Endothelial cell of umbilical vein (primary cell): ENCODE data around the gene MMP25. TPM values are rescaled to one million over a fixed set of nuclear protein-coding genes. Genes with fewer than 3 reads are reported as not detected.

Experiments used
- BruUV-seq: library from RNA; stranded (reverse); fragments of 400-500 nt; replicated peaks from 2 replicates; lab custom pipeline; 2021; lab: Mats Ljungman, UMichigan
- CTCF ChIA-PET: fragments of 300-600, 350-600 bp; sonication (Branson Sonifier 250); formaldehyde crosslinking; loops from one replicate; lab custom pipeline; 2021; ENCODE audit warnings: antibody characterized with exemption, inconsistent platforms; lab: Charles Lee
- POLR2A ChIA-PET: fragments of 300-600, 350-600 bp; sonication (Branson Sonifier 250); formaldehyde crosslinking; loops from one replicate; lab custom pipeline; 2021; ENCODE audit warnings: antibody characterized with exemption, inconsistent platforms; lab: Charles Lee
- DNase-seq: peaks from one replicate; pipeline ENCODE4 v3.0.0-alpha.2; 2011; ENCODE audit warnings: low read depth, low spot score
- FAIRE-seq: peaks from 2 replicates; lab custom pipeline; 2011; peaks lifted over from hg19 to GRCh38; lab: Jason Lieb, UNC
- H2AFZ ChIP-seq: 2 replicates; pipeline ENCODE4 v1.6.0; 2012; ENCODE audit warnings: low read depth, low read length, control low read depth, inconsistent platforms
- H3K27ac ChIP-seq: 2 replicates; pipeline ENCODE4 v1.5.1; 2011; ENCODE audit warnings: low read depth, mild to moderate bottlenecking, control low read depth, low read length, moderate library complexity; ENCODE audit not compliant: insufficient read depth
- H3K27me3 ChIP-seq, 2 experiments: 2 replicates each; pipeline versions ENCODE4 v1.6.0 to v1.6.1; 2011; ENCODE audit warnings: low read length in 2 of 2, mixed read lengths in 1 of 2; ENCODE audit not compliant: control insufficient read depth in 2 of 2, insufficient read depth in 2 of 2
- H3K36me3 ChIP-seq, 2 experiments: 2 replicates in 1 of 2; 3 replicates in 1 of 2; pipeline ENCODE4 v1.5.1; 2011; ENCODE audit warnings: low read length in 2 of 2, mild to moderate bottlenecking in 1 of 2, moderate library complexity in 1 of 2; ENCODE audit not compliant: control insufficient read depth in 2 of 2, insufficient read depth in 2 of 2; ENCODE audit errors: extremely low read depth in 1 of 2
- H3K4me1 ChIP-seq: 3 replicates; pipeline ENCODE4 v1.5.1; 2011; ENCODE audit warnings: mild to moderate bottlenecking, low read length; ENCODE audit not compliant: control insufficient read depth, insufficient read depth; ENCODE audit errors: extremely low read depth
- H3K4me2 ChIP-seq: 2 replicates; pipeline ENCODE4 v1.6.1; 2011; ENCODE audit warnings: low read length, control low read depth, mixed read lengths; ENCODE audit not compliant: insufficient read depth
- H3K4me3 ChIP-seq, 3 experiments: fragments of 200-600 bp in 1 of 3; sonication (generic), shearing (Covaris generic) in 1 of 3; replicated peaks in 1 of 3; 2 replicates each; pipeline ENCODE4 v1.5.1; 2011 to 2016; ENCODE audit warnings: control low read depth in 3 of 3, low read length in 3 of 3, mild to moderate bottlenecking in 2 of 3, inconsistent platforms in 1 of 3, low read depth in 1 of 3, moderate library complexity in 1 of 3; ENCODE audit not compliant: insufficient read depth in 1 of 3
- H3K79me2 ChIP-seq: 2 replicates; pipeline ENCODE4 v1.6.0; 2012; ENCODE audit warnings: low read length, inconsistent platforms; ENCODE audit not compliant: control insufficient read depth, insufficient read depth
- H3K9ac ChIP-seq: replicated peaks from 2 replicates; pipeline ENCODE3; 2011; ENCODE audit warnings: low read length, control low read depth; ENCODE audit not compliant: insufficient read depth; ENCODE audit errors: extremely low read depth
- H3K9me1 ChIP-seq: replicated peaks from 3 replicates; pipeline ENCODE4 v1.6.0; 2011; ENCODE audit warnings: mild to moderate bottlenecking, low read length; ENCODE audit not compliant: control insufficient read depth, insufficient read depth; ENCODE audit errors: extremely low read depth
- H3K9me3 ChIP-seq: replicated peaks from 2 replicates; pipeline ENCODE4 v1.5.1; 2012; ENCODE audit warnings: low read length, inconsistent platforms; ENCODE audit not compliant: control insufficient read depth, insufficient read depth
- H4K20me1 ChIP-seq: replicated peaks from 2 replicates; pipeline ENCODE3; 2011; ENCODE audit warnings: mild to moderate bottlenecking, low read length; ENCODE audit not compliant: control insufficient read depth, insufficient read depth; ENCODE audit errors: extremely low read depth
- CTCF ChIP-seq, 2 donors: IDR thresholded peaks; 1 replicate in 1 of 2; 2 replicates in 1 of 2; pipeline ENCODE4 v1.5.1; 2011; ENCODE audit warnings: low read length in 2 of 2, mild to moderate bottlenecking in 2 of 2, moderate library complexity in 2 of 2, control low read depth in 1 of 2, inconsistent platforms in 1 of 2, low read depth in 1 of 2; ENCODE audit not compliant: insufficient read depth in 1 of 2; ENCODE audit errors: extremely low read depth in 1 of 2
- EZH2 ChIP-seq: IDR thresholded peaks from 2 replicates; pipeline ENCODE4 v1.6.1; 2012; ENCODE audit warnings: borderline replicate concordance, low read depth, mild to moderate bottlenecking, moderate library complexity, low read length, inconsistent platforms; ENCODE audit not compliant: severe bottlenecking
- FOS ChIP-seq: IDR thresholded peaks from 2 replicates; pipeline ENCODE4 v1.6.1; 2011; ENCODE audit warnings: mild to moderate bottlenecking, low read length, moderate library complexity, borderline replicate concordance; ENCODE audit not compliant: insufficient read depth
- GATA2 ChIP-seq: IDR thresholded peaks from 2 replicates; pipeline ENCODE4 v1.7.0; 2011; ENCODE audit warnings: low read depth, mild to moderate bottlenecking, moderate library complexity, mixed read lengths, low read length; ENCODE audit not compliant: insufficient read length, insufficient read depth
- JUN ChIP-seq: IDR thresholded peaks from 2 replicates; pipeline ENCODE4 v1.6.1; 2011; ENCODE audit warnings: borderline replicate concordance, low read depth; ENCODE audit not compliant: insufficient read length, insufficient read depth
- MAX ChIP-seq: IDR thresholded peaks from 2 replicates; pipeline ENCODE4 v1.6.1; 2011; ENCODE audit not compliant: insufficient read depth, insufficient read length
- MYC ChIP-seq: IDR thresholded peaks from one replicate; pipeline ENCODE4 v1.6.1; 2011; ENCODE audit warnings: mild to moderate bottlenecking, low read depth, low read length
- POLR2A ChIP-seq: IDR thresholded peaks from 2 replicates; pipeline ENCODE4 v1.6.1; 2012; ENCODE audit warnings: low read depth, mild to moderate bottlenecking, control low read depth, low read length
- POLR2AphosphoS5 ChIP-seq: IDR thresholded peaks from 2 replicates; pipeline ENCODE4 v1.6.1; 2012; ENCODE audit warnings: low read depth, mild to moderate bottlenecking, control low read depth, low read length, moderate library complexity; ENCODE audit not compliant: insufficient read depth
- dilution Hi-C: fragments of 300-500 bp; cut with MboI; formaldehyde crosslinking; loops from one replicate; pipeline ENCODE4 v1.15.0; 2019; ENCODE audit warnings: low sequenced_read_pairs; ENCODE audit not compliant: extremely low pct_ligation_motif_present
- intact Hi-C: fragments of 100-400 bp; cut with micrococcal nuclease; formaldehyde crosslinking; loops from one replicate; pipeline ENCODE4 v1.10.0; 2022
- polyA plus RNA-seq, 4 experiments: library from polyadenylated mRNA; depleted of rRNA in 3 of 4; stranded (reverse) in 3 of 4; unstranded in 1 of 4; fragments of >200 nt; gene quantifications; 2 replicates each; pipeline versions ENCODE4 v1.2.1 to v1.2.3, GENCODE V29; 2011 to 2012; ENCODE audit warnings: missing spikeins in 1 of 4
- total RNA-seq: library from RNA; stranded (reverse); gene quantifications from 2 replicates; pipeline ENCODE4 v1.2.3, GENCODE V29; 2021

The MMP25 gene
- total and polyA plus RNA-seq, 2 donors (not counting 3 experiments of a cell fraction or from before 2014, with no cell fraction given): 0.08 to 0.35 TPM

DNA sequence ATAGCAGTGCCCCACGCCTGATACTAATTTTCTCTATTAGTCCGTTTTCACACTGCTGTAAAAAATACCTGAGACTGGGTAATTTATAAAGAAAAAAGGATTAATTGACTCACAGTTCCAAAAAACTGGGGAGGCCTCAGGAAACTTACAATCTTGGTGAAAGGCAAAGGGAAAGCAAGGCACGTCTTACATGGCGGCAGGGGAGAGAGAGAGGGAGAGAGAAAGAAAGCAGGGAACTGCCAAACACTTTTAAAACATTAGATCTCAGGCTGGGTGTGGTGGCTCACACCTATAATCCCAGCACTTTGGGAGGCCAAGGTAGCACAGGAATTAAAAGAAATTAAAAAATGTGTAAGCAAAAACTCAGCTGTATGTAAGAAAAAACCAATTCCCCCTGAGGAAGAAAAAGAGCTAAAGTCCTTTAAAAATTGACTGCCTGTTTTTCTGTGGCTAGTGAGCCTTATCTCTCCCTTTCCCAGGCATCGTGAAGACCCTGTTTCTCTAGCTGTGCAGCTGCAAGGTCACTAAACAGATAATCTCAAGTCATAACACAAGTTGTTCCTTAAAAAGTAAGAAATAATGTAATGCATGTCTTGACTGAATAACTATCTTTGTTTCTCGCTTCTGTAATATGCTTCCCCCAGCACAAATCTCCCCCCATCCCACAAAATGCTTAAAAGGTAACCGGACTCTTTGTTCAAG, 38.8 kb downstream of the MMP25 start:
- Histone ChIP-seq H2AFZ (no peak overlapping the region), H3K36me3 (no peaks in the 10 kb centered on the region), H3K27ac (no peak overlapping the region), H3K79me2 (no peaks in the 10 kb centered on the region), H3K9ac (no peak overlapping the region), H3K9me3 (no peaks in the 10 kb centered on the region), H3K4me3 (no peak overlapping the region), H3K4me1 (peaks cover 25% of the 10 kb centered on the region), H4K20me1 (no peaks in the 10 kb centered on the region), H3K4me2 (no peak overlapping the region), H3K9me1 (no peaks in the 10 kb centered on the region), H3K27me3 (no peaks in the 10 kb centered on the region)
- FAIRE-seq (no peak), DNase-seq (no peak)
- TF ChIP-seq POLR2A (no peak), CTCF (IDR thresholded peaks at IDR 0.05; ENCODE audit: extremely low read depth in 1 of 2, insufficient read depth in 1 of 2, low read depth in 1 of 2, low read length in 2 of 2) (no peak), POLR2AphosphoS5 (no peak), GATA2 (no peak), FOS (no peak), JUN (no peak), MAX (no peak), EZH2 (no peak), MYC (no peak)
- dilution Hi-C loops: no loop called here
- CTCF ChIA-PET: no interaction called here
- intact Hi-C loops: no loop called here
- POLR2A ChIA-PET: no interaction called here
- no TSS peak for BruUV-seq
